SU-DHL-6 (cell line): Measurements from ENCODE around the gene NFRKB.

Experiments used
- H2AFZ ChIP-seq: fragments of 200-600 bp; sonication (generic); 2 replicates; pipeline ENCODE4 v1.6.1; 2014; ENCODE audit warnings: low read depth, mild to moderate bottlenecking, moderate library complexity, mixed read lengths, antibody characterized with exemption, low read length; ENCODE audit not compliant: severe bottlenecking
- H3F3A ChIP-seq: fragments of 200-600 bp; shearing (Covaris generic); 2 replicates; pipeline ENCODE4 v1.6.0; 2016; ENCODE audit warnings: antibody characterized with exemption, mild to moderate bottlenecking; ENCODE audit not compliant: insufficient read depth
- H3K27ac ChIP-seq: fragments of 200-600 bp; sonication (generic); 2 replicates; pipeline ENCODE4 v1.5.1; 2016; ENCODE audit warnings: low read depth, mild to moderate bottlenecking, low read length, moderate library complexity, mixed read lengths
- H3K27me3 ChIP-seq: fragments of 200-600 bp; sonication (generic), shearing (Covaris generic); 2 replicates; pipeline ENCODE4 v1.6.0; 2014; ENCODE audit warnings: mild to moderate bottlenecking, low read length
- H3K36me3 ChIP-seq: fragments of 200-600 bp; sonication (generic); 2 replicates; pipeline ENCODE4 v1.6.1; 2014; ENCODE audit warnings: mild to moderate bottlenecking, low read length, mixed read lengths
- H3K4me2 ChIP-seq: fragments of 300-600, 200-600 bp; shearing (Covaris generic), sonication (generic); 2 replicates; pipeline ENCODE4 v1.6.0; 2014; ENCODE audit warnings: low read length, low read depth, mild to moderate bottlenecking; ENCODE audit not compliant: poor library complexity, severe bottlenecking
- H3K4me3 ChIP-seq: fragments of 200-600 bp; sonication (generic); 2 replicates; pipeline ENCODE4 v1.5.1; 2014; ENCODE audit warnings: antibody characterized with exemption, low read length, mild to moderate bottlenecking, mixed read lengths; ENCODE audit not compliant: insufficient read depth, poor library complexity, severe bottlenecking
- H3K79me2 ChIP-seq: fragments of 200-600 bp; sonication (generic); 2 replicates; pipeline ENCODE4 v1.6.1; 2014; ENCODE audit warnings: mild to moderate bottlenecking, low read length, moderate library complexity; ENCODE audit not compliant: insufficient read depth
- H3K9ac ChIP-seq: fragments of 200-600 bp; sonication (generic); 2 replicates; pipeline ENCODE4 v1.7.0; 2014; ENCODE audit warnings: mild to moderate bottlenecking, low read length
- H3K9me2 ChIP-seq: fragments of 200-600 bp; sonication (generic); replicated peaks from 2 replicates; pipeline ENCODE4 v1.6.1; 2014; ENCODE audit warnings: low read length; ENCODE audit not compliant: insufficient read depth
- H3K9me3 ChIP-seq: fragments of 200-600 bp; sonication (generic); 2 replicates; pipeline ENCODE4 v1.6.1; 2014; ENCODE audit warnings: low read length, mixed read lengths; ENCODE audit not compliant: insufficient read depth
- H4K20me1 ChIP-seq: fragments of 200-600 bp; sonication (generic); 2 replicates; pipeline ENCODE4 v1.6.1; 2014; ENCODE audit warnings: low read depth, mild to moderate bottlenecking, antibody characterized with exemption, low read length, moderate library complexity, mixed read lengths
- EZH2phosphoT487 ChIP-seq: fragments of 200-600 bp; sonication (generic), shearing (Covaris generic); conservative IDR thresholded peaks from 2 replicates; pipeline ENCODE4 v1.6.1; 2018; ENCODE audit warnings: mild to moderate bottlenecking, antibody characterized with exemption, low read length, moderate library complexity, mixed read lengths
- TF ChIP-seq, protein P1 (sequence below): fragments of 200-600 bp; sonication (generic); IDR thresholded peaks from one replicate; pipeline ENCODE4 v1.5.1; 2017; ENCODE audit warnings: antibody characterized with exemption, mild to moderate bottlenecking, low read length, moderate library complexity; ENCODE audit not compliant: insufficient read depth, poor library complexity, severe bottlenecking

NFRKB gene

DNA sequence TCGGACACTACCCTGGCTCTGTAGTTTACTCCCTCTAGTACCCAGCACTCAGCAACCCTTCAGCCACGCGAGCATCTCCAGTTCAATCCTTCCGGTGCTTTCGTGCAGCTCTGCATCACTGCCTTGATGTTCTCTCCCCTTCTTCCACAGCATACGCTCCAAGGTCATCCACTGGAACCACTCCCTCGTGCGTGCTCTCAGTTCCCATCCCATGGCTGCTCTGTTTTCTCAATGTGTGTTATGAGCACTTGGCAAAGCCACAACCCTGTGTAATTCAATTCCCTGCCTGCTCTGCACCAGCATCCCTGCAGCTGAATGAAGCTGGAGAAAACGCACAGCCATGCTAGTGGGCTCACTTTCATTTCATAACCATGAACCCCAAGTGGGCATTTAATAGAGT, 38.5 kb upstream of the NFRKB start:
- H3K27ac ChIP-seq, result no peak overlapping the region
- no peak overlapping the region for H3K4me3 ChIP-seq
- H3K9me3 ChIP-seq, result no peaks in the 10 kb centered on the region
- no peaks in the 10 kb centered on the region; the same call in 1 of the 2 replicates for H3K79me2 ChIP-seq
- H3K36me3 ChIP-seq, result peaks cover 11% of the 10 kb centered on the region
- H3K27me3 ChIP-seq, result no peaks in the 10 kb centered on the region
- H3F3A ChIP-seq, result no peaks in the 10 kb centered on the region
- TF ChIP-seq EZH2phosphoT487, result no peak
- TF ChIP-seq, protein P1, sequence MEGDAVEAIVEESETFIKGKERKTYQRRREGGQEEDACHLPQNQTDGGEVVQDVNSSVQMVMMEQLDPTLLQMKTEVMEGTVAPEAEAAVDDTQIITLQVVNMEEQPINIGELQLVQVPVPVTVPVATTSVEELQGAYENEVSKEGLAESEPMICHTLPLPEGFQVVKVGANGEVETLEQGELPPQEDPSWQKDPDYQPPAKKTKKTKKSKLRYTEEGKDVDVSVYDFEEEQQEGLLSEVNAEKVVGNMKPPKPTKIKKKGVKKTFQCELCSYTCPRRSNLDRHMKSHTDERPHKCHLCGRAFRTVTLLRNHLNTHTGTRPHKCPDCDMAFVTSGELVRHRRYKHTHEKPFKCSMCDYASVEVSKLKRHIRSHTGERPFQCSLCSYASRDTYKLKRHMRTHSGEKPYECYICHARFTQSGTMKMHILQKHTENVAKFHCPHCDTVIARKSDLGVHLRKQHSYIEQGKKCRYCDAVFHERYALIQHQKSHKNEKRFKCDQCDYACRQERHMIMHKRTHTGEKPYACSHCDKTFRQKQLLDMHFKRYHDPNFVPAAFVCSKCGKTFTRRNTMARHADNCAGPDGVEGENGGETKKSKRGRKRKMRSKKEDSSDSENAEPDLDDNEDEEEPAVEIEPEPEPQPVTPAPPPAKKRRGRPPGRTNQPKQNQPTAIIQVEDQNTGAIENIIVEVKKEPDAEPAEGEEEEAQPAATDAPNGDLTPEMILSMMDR, result no peak
- no peak overlapping the region for H2AFZ ChIP-seq
- no peaks in the 10 kb centered on the region for H4K20me1 ChIP-seq
- H3K9ac ChIP-seq, result no peak overlapping the region
- no peak overlapping the region for H3K4me2 ChIP-seq
- no peaks in the 10 kb centered on the region for H3K9me2 ChIP-seq

DNA sequence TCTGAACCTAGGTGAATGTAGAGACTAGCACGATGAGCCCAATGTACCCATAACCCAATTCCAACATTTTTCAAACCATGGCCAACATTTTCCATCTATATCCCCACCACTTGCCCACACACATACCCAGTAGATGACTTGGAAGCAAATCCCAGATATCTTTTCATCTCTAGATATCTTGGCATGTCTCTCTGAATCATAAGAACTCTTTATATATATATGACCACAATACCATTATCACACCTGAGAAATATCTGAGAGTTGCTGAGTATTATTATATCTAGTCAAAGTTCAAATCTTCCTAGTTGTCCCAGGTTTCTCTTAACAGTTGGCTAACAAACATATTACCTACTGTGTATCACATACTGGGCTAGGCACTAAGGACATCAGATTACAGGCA, 37.9 kb upstream of the NFRKB start:
- Histone ChIP-seq H3K4me3 (no peak overlapping the region), H3K27ac (no peak overlapping the region), H3K9ac (no peak overlapping the region), H3K79me2 (no peaks in the 10 kb centered on the region; the same call in 1 of the 2 replicates), H2AFZ (no peak overlapping the region), H3K27me3 (no peaks in the 10 kb centered on the region), H3F3A (no peaks in the 10 kb centered on the region), H3K4me2 (no peak overlapping the region), H3K36me3 (peaks cover 11% of the 10 kb centered on the region), H3K9me3 (no peaks in the 10 kb centered on the region), H4K20me1 (no peaks in the 10 kb centered on the region), H3K9me2 (no peaks in the 10 kb centered on the region)
- no peak for TF ChIP-seq EZH2phosphoT487
- TF ChIP-seq, protein P1, result no peak

DNA sequence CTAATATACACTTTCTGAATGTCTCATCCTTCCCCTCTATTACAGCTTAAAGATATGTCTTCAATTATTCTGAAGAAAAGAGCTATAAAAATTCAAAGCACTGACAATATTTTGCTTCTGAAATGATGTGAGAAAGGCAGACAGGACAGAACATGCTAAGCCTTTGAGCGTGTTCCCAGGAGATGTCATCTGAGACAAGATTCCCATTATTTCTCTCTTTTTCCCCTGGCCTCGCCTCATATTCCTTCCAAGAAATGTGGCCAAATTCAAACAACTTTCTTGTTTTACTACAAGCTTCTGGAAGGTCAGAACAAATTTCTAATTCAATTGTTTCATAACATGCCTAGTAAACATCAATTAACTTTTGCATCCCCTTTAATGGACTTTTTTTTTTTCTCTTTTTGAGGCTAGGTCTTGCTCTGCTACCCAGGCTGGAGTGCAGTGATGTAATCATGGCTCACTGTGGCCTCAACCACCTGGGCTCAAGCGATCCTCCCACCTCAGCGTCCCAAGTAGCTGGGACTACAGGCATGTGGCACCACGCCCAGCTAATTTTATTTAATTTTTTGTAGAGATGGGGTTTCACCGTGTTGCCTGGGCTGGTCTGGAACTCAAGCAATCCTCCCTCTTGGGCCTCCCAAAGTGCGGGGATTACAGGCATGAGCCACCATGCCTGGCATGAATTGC, 37.1 kb upstream of the NFRKB start:
- no peak overlapping the region for H2AFZ ChIP-seq
- H4K20me1 ChIP-seq, result no peaks in the 10 kb centered on the region
- H3K9me2 ChIP-seq, result no peaks in the 10 kb centered on the region
- H3F3A ChIP-seq, result no peaks in the 10 kb centered on the region
- no peak overlapping the region for H3K27ac ChIP-seq
- no peak overlapping the region for H3K9ac ChIP-seq
- TF ChIP-seq EZH2phosphoT487, result no peak
- TF ChIP-seq, protein P1, result no peak
- no peaks in the 10 kb centered on the region for H3K9me3 ChIP-seq
- no peak overlapping the region for H3K4me2 ChIP-seq
- H3K36me3 ChIP-seq, result peaks cover 10% of the 10 kb centered on the region
- H3K79me2 ChIP-seq, result no peaks in the 10 kb centered on the region; the same call in 1 of the 2 replicates
- no peak overlapping the region for H3K4me3 ChIP-seq
- H3K27me3 ChIP-seq, result no peaks in the 10 kb centered on the region
